DOHH2 (cell line): Measurements from ENCODE around the gene PLLP.

ENCODE experiments used
- EZH2phosphoT487 ChIP-seq: fragments of 200-600 bp; sonication (generic); IDR thresholded peaks from 2 replicates; pipeline ENCODE4 v1.6.1; 2017; ENCODE audit warnings: borderline replicate concordance, mild to moderate bottlenecking, antibody characterized with exemption, low read length, moderate library complexity, mixed read lengths
- TF ChIP-seq, protein P1 (sequence below): fragments of 200-600 bp; sonication (generic); IDR thresholded peaks from one replicate; pipeline ENCODE4 v1.5.1; 2014; ENCODE audit warnings: antibody characterized with exemption, mild to moderate bottlenecking, low read depth, low read length; ENCODE audit not compliant: poor library complexity, severe bottlenecking

DNA sequence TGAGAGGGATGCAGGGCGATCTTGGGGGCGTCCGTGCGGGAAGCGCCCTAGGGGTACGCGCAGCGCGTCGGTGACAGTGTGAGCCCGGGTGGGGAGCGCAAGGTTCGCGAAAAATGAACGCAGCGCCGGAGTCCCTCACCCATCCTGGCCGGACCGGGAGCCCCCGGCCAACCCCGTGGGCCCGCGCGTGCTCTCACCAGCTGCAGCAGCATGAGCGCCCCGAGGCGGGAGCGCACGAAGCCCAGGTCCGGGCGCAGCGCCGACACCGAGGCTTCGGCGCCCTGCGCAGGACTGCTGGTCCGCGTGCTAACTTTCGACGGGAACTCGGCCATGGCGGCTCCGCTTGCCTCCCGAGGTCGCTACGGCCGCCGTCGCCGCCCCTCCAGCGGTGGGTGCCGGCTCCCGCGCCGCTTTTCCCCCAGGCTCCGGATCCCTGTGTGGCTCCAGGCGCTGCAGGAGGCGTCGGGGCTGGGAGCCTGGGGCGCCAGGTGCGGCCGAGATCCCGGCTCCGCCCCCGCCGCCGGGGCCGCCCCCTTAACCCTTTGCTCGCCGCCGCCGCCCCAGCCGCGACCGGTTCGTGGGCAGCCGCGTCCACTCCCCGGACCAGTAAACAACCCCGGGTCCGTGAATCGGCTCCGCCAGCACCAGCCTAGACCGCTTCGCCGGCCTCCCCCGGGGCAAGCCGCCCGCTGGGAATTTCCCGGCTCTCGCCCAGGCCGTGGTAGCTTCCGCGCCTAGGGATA lies at the start of gene PLLP:
- TF ChIP-seq, protein P1, sequence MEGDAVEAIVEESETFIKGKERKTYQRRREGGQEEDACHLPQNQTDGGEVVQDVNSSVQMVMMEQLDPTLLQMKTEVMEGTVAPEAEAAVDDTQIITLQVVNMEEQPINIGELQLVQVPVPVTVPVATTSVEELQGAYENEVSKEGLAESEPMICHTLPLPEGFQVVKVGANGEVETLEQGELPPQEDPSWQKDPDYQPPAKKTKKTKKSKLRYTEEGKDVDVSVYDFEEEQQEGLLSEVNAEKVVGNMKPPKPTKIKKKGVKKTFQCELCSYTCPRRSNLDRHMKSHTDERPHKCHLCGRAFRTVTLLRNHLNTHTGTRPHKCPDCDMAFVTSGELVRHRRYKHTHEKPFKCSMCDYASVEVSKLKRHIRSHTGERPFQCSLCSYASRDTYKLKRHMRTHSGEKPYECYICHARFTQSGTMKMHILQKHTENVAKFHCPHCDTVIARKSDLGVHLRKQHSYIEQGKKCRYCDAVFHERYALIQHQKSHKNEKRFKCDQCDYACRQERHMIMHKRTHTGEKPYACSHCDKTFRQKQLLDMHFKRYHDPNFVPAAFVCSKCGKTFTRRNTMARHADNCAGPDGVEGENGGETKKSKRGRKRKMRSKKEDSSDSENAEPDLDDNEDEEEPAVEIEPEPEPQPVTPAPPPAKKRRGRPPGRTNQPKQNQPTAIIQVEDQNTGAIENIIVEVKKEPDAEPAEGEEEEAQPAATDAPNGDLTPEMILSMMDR, result no peak
- peak; percentile 40; the same call in 1 of the 2 replicates for TF ChIP-seq EZH2phosphoT487
